ENCODE results near the gene GDPD5.

Gene GDPD5

DNA sequence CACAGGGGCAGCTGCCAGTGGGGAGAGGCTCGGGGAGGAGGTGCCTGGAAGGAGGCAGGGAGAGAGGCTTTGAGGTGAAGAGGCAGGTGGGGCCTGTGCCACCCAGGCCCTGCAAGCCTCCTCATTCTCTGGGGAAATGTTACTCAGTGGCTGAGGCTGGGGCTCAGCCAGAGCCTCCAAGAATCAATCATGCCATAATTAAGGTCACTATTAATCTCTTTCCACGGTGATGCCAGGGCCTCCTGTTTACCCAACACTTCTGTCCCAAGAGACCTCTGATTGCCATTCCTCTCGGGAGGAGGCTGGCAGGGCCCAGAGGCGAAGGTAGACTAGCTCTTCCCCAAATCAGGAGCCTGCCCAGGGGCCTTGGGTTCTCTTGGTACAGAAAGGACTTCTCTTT, 38.4 kb downstream of the GDPD5 start:
- DNase-seq, result peak; percentile 21

- DNase-seq, result no peak
Observed at GRCh38 chr11:75485742-75486141, 40.0 kb downstream of the GDPD5 start.

DNA sequence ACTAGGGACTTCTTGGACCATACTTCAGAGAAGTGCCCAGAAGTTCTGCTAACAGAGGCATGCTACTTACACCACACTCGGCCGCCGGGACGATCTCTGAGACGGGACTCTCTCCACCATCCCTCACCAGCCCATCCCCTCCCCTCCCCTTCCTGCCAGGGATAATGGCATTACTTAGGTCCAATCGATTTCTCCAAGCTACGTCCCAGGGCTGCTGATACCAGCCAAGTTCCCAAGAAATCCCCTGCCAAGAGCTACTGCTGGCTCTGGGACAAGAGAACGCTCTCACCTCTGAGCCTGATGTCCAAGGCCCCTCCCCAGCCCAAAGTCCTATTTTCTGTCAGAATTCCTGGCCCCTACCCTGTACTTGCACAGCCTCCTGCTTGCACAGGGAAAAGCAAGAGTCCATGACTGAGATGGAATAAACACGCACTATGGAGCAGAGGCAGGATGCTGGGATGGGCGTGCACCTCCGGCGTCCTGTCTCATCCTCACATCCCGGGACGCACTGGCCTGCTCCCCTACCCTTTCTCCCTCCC, 42.7 kb downstream of the GDPD5 start:
- DNase-seq, result no peak

- no peak for DNase-seq
Observed at GRCh38 chr11:75481922-75482606, 43.7 kb downstream of the GDPD5 start.

DNA sequence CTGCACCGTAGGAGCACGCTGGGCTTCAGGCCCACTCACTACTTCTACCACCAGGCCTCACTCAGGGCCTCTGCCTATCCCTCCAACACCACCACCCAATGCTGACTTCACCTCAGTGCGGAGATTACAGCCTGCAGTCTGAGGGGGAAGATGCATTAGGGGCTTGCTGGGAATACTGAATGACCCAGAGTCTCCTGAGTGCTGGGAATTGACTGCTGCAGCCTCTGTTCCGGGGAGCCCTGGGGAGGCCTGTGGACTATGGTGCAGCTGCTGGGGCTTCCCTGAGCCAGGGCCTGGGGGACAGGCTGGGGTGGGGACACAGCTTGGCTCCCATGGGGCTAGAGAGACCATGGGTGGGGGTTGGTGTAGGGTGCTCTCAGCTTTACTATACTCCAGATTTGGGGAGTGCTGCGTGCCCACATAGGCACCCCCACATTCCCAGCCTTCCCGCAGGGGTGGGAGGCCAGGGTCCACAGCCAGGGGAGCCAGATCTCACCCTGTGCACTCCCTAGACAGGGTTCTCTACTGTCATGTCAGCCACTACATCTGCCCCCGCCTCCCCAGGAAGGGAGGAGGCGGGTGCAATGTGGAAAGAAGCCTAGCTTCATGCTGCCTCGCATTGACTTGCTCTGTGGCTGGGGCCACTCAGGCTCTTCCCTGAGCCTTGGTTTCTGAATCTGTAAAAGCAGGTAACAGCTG, 44.4 kb downstream of the GDPD5 start:
- no peak for DNase-seq

DNA sequence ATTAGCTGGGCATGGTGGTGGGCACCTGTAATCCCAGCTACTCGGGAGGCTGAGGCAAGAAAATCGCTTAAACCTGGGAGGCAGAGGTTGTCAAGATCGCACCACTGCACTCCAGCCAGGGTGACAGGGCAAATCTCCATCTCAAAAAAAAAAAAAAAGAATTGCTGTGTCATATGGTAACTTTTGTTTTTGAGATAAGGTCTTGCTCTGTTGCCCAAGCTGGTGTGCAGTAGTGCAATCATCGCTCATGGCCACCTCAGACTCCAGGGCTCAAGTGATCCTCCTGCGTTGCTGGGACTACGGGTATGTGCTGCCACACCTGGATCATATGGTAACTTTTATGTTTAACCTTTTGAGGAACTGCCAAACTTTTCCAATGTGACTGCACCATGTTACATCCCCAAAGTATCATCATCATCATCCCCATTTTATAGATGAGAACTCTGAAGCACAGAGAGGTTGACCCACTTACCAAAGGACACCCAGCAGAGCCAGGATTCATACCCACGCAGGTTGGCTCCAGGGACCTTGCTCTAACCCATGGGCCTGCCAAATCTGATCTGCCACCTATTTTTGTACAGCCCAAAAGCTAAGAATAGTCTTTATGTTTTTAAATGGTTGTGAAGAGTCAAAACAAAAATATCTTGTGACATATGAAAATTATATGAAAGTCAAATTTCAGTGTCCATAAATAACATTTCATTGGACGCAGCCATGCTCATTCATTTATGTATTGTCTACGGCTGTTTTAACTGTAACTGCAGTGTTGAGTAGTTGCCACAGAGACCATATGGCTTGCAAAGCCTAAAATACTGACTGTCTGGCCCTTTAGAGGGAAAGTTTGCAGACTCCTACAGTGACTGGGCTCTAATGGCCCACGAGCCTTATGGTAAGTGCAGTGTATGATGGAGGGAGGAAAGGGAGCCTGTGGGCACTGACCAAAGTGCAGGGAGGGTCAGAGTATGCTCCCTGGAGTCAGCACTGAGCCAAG, 45.3 kb downstream of the GDPD5 start:
- no peak for DNase-seq

DNA sequence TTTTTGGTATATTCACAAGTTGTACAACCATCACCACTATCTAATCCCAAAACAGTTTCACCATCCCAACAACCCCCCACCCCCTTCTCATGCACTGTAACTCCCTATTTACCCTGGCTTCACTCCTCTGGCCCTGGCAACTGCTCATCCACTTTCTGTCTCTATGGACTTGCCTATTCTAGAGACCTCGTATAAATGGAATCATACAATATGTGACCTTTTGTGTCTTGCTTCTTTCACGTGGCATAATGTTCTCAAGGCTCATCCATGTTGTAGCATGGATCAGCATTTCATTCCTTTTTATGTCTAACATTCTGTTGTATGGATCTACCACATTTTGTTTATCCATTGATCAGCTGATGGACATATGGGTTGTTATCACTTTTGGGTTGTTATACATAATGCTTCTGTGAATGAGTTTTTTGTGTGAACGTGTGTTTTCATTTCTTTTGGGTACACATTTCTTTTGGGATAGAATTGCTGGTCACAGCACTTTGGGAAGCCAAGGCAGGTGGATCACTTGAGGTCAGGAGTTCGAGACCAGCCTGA, 46.1 kb downstream of the GDPD5 start:
- DNase-seq, result no peak

GRCh38 chr11:75478783-75479596, 46.8 kb downstream of the GDPD5 start:
- no peak for DNase-seq

DNA sequence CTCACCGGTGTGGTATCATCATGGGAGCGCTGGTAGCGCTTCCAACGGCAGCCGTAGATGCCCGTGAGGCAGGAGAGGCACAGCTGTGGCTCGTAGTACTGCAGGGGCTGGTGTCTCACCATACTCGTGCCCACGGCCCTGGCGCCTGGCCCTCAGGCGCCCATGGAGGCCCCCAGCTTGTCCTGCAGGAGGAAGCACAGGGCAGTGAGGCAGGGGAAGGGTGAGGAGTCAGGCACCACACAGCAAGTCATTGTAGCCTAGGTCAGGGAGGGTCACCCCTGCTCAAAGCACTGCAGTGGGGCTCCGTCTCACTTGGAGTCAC, 48.2 kb downstream of the GDPD5 start:
- DNase-seq, result no peak

- DNase-seq, result peak; percentile 92
Observed at GRCh38 chr11:75476739-75477613, 48.8 kb downstream of the GDPD5 start.

DNA sequence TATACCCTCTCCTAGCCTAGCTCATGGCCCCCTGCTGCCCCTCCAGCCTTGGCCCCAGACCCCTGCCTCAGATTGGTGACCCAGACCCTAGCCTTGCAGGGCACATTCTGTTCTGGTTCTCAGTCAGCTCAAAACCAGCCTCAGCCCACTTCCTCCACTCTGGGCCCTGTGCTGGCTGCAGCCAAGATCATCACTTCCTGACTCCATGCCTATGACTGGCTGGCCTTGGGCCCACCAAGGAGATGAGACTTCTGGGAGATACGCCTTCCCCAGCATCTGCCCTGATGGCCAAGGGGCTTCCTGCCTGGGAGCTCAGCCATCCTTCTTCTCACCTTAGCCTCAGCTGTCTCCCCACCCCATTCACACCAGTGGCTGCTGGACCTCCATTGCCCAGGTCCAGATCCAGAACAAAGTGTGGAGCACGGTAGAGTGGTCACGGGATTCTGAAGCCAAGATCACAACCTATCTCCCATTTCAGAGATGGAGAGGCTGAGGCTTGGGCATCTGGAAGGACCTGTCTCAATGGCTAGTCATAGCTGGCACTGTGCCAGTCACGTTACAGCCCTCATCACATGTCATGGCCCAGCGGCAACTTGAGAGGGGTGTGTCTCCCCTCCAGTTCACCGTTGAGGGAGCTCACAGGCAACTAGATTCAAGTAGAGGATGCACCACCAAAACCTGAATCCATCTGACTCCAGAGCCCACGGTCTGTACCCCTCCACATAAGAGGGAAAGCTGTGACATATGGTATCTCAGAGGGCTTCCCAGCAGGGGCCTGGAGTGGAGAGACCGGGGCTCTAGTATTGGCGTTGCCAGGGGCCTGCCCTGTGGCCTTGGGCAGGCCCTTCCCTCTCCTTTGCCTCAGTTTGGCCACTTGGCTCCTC, 49.7 kb downstream of the GDPD5 start:
- peak; percentile 74 for DNase-seq

- DNase-seq, result peak; percentile 25
Observed at GRCh38 chr11:75474878-75475766, 50.6 kb downstream of the GDPD5 start.

- no peak for DNase-seq
Observed at GRCh38 chr11:75474240-75474639, 51.5 kb downstream of the GDPD5 start.

DNA sequence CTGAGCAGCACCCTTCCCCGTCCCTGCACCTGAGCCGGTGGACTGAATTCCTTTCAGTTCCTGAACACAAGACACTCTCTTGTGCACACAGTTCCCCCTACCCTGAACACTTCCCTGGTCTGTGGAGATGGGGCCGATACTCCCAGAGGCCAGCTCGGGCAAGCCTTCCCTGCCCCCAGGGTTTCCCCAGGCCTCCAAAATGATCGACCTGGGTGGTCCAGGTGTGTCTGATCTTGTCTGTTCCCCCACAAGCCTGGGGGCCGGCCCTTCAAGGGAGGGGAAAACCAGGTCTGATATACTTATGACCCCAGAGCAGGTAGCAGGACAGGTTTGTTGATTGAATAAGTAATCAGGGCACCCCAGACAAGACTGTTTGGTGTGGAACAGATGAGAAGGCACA, 52.1 kb downstream of the GDPD5 start:
- DNase-seq, result no peak

- no peak for DNase-seq
Observed at GRCh38 chr11:75472081-75472732, 53.5 kb downstream of the GDPD5 start.

DNA sequence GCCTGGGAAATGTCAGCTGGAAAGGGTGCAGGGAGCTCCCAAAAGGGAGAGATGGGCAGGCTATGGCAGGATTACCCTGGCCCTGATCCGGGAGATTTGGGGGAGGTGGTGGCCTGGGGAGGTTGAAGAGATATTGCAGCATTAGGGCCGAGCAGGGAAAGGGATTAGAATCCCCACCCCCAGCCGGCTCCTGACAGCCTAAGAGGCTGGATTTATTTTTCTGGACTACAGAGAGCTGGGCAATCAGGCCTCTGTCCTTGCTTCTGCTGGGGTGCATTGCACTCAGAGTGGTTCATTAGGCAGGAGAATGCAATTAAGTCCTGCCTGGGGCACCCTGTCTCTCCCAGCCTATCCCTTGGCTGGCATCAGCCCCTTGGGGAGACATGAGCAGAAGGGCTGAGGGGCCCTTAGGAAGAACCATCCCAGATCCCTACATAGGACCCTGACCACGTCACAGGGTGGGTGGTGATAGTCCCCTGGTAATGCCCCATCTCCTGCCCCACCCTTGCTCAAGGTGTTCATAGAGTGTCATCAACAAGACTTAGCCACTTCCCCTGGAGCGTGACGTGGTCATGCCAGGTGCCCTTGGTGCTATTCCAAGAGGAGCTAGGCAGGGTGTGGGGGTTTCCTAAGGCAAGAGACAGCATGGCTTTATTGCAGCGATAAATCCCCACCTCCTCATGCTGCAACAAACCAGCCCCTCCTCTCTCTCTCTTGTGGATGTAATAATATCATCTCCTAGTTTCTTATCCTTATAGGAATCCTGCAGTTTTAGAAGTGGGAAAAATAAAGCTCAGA, 54.4 kb downstream of the GDPD5 start:
- DNase-seq, result no peak

- DNase-seq, result no peak
Observed at GRCh38 chr11:75470476-75471080, 55.2 kb downstream of the GDPD5 start.

All from NCI-H2029 treated with DMSO at 0.1 percent for 48 hours (cell line).